HG03103 (cell line): ENCODE data around the gene APOL6.
"Not testable (repeated sequence)": the region's sequence is repeated elsewhere in the genome, so short reads cannot be mapped to it uniquely, and the experiment has no call there.

Experiments used
- ATAC-seq: cut with Tn5 transposase; IDR thresholded peaks from one replicate; pipeline ENCODE4 v1.9.1; 2021; ENCODE audit warnings: low read depth; ENCODE audit not compliant: unreplicated experiment

APOL6 gene

GRCh38 chr22:35666699-35667098 lies 18.5 kb downstream of the APOL6 start:
- not testable (repeated sequence) for ATAC-seq

GRCh38 chr22:35674335-35674734 lies 26.1 kb downstream of the APOL6 start:
- ATAC-seq, result no peak

DNA sequence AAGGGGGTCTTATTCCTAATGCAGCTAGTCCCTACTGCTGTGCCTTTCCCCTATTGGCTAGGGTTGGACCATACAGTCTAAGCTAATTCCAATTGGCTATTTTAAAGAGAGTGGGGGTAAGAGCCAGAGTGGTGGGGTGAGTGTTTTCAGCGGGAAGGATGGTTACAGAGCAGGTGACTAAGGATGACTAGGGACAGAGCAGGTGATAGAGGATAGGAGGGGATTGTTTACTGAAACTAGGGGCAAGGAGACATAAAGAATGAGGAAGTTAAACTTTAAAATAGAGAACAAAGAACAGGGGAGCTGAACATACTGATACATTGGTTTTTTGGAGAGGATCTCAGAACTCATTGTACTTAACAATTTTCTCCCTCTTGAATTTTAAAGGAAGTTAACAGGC lies 27.8 kb downstream of the APOL6 start:
- not testable (repeated sequence) for ATAC-seq

DNA sequence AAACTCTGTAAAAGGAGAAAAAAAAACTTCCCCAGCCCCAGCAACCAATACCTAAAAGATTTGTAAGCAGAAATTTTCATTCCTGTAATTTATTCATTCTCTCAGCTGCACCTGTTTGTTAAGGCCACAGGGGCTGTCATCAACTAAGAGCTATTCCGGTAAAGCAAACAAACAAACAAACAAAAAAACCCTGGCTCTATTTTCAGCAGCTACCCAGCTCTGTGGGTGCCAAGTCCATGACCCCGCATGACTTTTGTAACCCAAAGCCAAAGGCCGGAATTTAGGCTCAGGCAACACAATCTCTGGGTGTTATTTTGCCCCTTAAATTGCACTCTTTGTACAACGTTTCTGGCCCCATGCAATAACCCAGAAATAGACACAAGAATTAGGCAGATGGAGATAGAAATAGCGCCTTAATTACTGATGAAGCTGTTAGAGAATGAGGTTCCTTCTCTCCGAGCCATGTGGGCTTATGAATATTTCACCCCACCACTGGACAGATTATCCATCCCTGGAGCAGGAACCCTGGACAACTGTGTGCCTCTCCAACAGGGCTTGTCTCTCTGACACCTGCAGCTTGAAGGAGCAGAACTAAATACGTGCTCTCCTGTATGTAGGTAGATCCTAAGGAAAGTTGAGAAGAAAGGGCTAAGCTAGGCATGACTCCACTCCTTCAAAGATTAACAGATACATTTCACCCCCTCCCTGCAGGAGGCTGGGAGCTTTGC lies 29.4 kb downstream of the APOL6 start:
- no peak for ATAC-seq

- no peak for ATAC-seq
Observed at GRCh38 chr22:35678836-35679235, 30.6 kb downstream of the APOL6 start.

DNA sequence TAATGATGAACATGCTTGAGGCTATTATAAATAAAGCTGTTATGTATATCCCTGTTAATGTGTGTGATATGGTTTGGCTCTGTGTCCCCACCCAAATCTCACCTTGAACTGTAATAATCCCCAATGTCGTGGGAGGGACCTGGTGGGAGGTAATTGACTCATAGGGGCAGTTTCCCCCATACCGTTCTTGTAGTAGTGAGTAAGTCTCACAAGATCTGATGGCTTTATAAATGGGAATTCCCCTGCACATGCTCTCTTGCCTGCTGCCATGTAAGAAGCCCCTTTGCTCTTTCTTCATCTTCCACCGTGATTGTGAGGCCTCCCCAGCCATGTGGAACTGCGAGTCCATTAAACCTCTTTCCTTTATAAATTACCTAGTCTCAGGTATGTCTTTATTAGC lies 31.2 kb downstream of the APOL6 start:
- not testable (repeated sequence) for ATAC-seq

DNA sequence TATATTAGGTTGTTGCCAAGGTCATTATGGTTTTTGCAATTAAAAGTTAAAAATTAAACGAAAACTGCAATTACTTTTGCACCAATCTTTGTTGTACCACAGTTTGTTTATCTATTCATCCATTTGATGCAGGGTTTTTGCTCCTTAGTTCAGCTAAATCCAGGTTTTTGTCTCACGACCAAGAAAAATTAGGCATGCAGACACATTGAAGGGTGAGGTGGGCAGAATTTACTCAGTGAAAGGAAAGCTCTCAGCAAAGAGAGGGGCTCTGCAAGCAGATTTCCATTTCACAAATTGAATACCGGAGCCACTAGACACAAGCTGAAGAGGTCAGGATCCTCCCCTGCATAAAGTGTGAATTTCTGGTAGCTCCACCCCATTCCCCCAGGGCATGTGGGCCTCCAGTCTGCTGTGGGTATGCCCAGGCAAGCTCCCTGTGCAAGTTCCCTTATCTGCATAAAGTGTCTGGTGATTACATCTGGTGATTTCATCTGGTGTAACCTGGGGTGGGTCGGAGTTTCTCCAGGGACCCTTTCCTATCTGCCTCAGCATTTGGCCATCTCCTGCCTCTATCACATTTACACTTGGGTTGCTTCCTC lies 33.3 kb downstream of the APOL6 start:
- no peak for ATAC-seq

DNA sequence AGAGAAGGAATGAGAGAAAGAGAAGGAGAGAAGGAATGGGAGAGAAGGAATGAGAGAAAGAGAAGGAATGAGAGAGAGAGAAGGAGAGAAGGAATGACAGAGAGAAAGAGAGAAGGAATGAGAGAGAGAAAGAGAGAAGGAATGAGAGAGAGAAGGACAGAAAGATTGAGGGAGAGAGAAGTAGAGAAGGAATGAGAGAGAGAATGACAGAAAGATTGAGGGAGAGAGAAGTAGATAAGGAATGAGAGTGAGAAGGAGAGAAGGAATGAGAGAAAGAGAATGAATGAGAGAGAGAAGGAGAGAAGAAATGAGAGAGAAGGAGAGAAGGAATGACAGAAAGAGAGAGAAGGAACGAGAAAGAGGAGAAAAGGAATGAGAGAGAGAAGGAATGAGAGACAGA lies 35.3 kb downstream of the APOL6 start:
- ATAC-seq, result no peak

DNA sequence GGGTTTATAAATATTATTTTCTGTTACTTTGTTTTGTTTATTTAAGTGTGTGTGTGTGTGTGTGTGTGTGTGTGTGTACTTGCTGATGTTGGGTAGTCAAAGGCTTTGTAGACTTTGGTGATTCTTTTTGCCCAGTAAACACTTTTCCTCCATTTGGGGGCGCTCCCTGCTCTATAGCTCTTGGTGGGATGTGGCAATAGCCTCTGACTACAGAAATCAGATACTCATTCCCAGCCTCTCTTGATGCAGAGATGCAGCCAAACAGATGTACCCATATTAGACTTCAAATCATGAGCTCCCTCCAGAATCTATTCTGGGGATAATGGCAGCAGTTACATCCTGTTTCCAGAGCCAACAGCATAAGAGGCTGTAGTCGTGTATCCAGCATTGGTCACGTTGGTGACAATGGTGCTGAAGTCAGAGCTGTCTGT lies 36.0 kb downstream of the APOL6 start:
- ATAC-seq, result no peak

- ATAC-seq, result no peak
Observed at GRCh38 chr22:35684732-35685131, 36.5 kb downstream of the APOL6 start.

DNA sequence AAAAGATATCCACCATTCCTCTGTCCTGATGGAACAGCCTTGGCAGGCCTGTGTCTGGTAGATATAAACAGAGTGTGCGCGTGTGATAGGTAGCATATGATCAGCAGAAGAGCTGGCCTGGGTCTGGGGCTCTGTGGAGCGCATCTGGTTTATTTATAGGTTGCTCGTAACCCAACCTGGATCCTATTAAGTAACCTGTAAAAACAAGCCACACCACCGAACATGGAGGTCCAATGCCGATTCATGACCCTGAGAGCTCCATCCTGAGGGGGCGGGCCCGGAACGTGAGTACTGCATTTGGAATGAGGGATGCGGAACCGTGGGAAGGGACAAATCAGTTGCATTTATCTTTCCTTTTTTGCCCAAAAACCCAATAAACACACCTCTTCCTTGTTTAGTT lies 37.5 kb downstream of the APOL6 start:
- no peak for ATAC-seq

- no peak for ATAC-seq
Observed at GRCh38 chr22:35686298-35686697, 38.1 kb downstream of the APOL6 start.

- ATAC-seq, result no peak
Observed at GRCh38 chr22:35687461-35687860, 39.2 kb downstream of the APOL6 start.

- ATAC-seq, result no peak
Observed at GRCh38 chr22:35688913-35689675, 40.8 kb downstream of the APOL6 start.

GRCh38 chr22:35690001-35690400 lies 41.8 kb downstream of the APOL6 start:
- no peak for ATAC-seq

- ATAC-seq, result no peak
Observed at GRCh38 chr22:35695202-35695601, 47.0 kb downstream of the APOL6 start.

DNA sequence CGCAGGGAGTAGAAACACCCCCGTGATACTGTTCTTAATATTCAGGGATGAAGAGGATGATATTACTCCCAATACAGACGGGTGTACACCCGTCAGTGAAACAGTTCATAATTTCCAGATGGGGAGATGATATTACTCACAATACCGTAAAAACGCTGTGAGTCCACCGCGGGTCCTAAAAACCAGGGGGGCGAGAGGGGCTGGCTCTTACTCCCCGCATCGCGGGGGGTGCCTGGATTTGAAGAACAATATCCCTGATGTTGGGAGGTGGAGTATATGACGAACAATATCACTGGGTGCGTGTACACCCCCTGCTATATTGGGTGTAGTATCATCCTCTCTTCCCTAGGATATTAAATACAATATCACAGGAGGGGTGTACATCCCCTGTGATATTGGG lies 48.9 kb downstream of the APOL6 start:
- no peak for ATAC-seq

DNA sequence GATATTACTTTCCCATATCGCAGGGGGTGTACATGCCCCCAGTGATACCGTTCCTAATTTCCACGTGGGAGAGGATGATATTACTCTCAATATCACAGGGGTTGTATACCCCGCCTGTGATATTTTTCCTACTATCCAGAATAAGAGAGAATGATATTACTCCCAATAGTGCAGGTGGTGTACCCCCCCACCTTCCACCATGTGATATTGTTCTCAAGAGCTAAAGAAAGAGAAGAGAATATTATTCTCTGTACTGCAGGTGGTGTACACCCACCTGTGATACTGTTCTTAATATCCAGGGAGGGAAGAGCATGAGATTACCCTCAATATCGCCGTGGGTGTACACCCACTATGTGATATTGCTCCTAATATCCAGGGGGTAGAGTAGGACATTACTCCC lies 51.6 kb downstream of the APOL6 start:
- ATAC-seq, result not testable (repeated sequence)

GRCh38 chr22:35703861-35704584 lies 55.8 kb downstream of the APOL6 start:
- no peak for ATAC-seq

GRCh38 chr22:35705141-35705540 lies 56.9 kb downstream of the APOL6 start:
- ATAC-seq, result no peak

- no peak for ATAC-seq
Observed at GRCh38 chr22:35708453-35708852, 60.2 kb downstream of the APOL6 start.
